ENCODE data around the gene SYNDIG1.

Gene SYNDIG1

DNA sequence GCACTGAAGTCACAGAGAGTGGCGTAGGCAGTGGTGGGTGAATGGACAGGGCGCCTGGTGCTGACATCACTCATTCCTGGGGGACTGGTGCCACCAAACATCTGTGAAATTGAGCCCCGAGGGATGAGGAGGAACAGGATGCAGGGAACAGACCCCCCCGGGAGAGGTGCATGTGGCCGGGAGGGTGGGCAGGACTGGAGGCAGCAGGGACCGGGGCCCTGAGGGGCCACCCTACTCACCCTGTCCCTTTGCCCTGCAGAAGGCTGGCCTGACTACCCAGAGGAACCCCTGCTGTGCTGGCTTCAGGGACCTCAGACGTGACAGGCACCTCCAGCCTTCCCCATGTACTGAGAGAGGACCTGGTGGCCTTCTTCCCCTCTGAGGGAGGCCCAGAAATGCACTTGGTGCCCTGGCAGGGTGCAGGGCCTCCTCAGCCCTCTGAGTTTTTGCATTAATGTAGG lies 25.1 kb downstream of the SYNDIG1 start:
- no peak overlapping the region for H2AK5ac ChIP-seq (ENCODE audit: low read length, severe bottlenecking)
- H4K91ac ChIP-seq (ENCODE audit: low read length): no peak overlapping the region
- H3K23ac ChIP-seq (ENCODE audit: low read length in 2 of 2): no peak overlapping the region
- no peak overlapping the region for H2BK5ac ChIP-seq (ENCODE audit: low read depth, low read length, poor library complexity, severe bottlenecking)
- no peak overlapping the region for H3K4me3 ChIP-seq (ENCODE audit: insufficient read depth in 1 of 2, low read depth in 1 of 2, low read length in 2 of 2)
- no peak overlapping the region for H2AFZ ChIP-seq (ENCODE audit: low read depth, low read length)
- H3K79me1 ChIP-seq (replicated peaks; ENCODE audit: low read length, poor library complexity, severe bottlenecking): no peaks in the 10 kb centered on the region
- no peak overlapping the region for H3K4me2 ChIP-seq (ENCODE audit: low read length, poor library complexity, severe bottlenecking)
- H2BK120ac ChIP-seq (ENCODE audit: low read depth, low read length): no peak overlapping the region
- H4K8ac ChIP-seq (ENCODE audit: low read length): no peak overlapping the region
- no peak overlapping the region for H3K14ac ChIP-seq (ENCODE audit: low read length in 2 of 2)
- peaks cover 0 to 1% of the 10 kb centered on the region in 2 experiments for H3K36me3 ChIP-seq (ENCODE audit: control insufficient read depth in 1 of 2, insufficient read depth in 2 of 2, low read depth in 1 of 2, low read length in 2 of 2)
- peaks cover 0 to 10% of the 10 kb centered on the region in 2 experiments for H3K27me3 ChIP-seq (ENCODE audit: control insufficient read depth in 1 of 2, insufficient read depth in 1 of 2, low read length in 2 of 2)
- H3K9me3 ChIP-seq (ENCODE audit: control insufficient read depth, low read length): no peaks in the 10 kb centered on the region
- no peak overlapping the region for H2BK15ac ChIP-seq (ENCODE audit: low read depth, poor library complexity, severe bottlenecking)
- WGBS: 84% methylated on average over 7 of the region's 7 CpGs
- H3K9ac ChIP-seq (ENCODE audit: low read length): no peak overlapping the region
- no peak for DNase-seq
- H3K4ac ChIP-seq (ENCODE audit: low read depth in 1 of 2, low read length in 2 of 2): no peak overlapping the region
- no peak overlapping the region for H3K18ac ChIP-seq (ENCODE audit: low read depth in 1 of 2, low read length in 2 of 2)
- no peak overlapping the region for H2BK12ac ChIP-seq (ENCODE audit: low read length in 2 of 2)
- H3K27ac ChIP-seq (ENCODE audit: low read length, poor library complexity, severe bottlenecking): no peak overlapping the region
- peaks cover 2% of the 10 kb centered on the region for H3K4me1 ChIP-seq (ENCODE audit: control insufficient read depth, insufficient read depth, low read depth, low read length)

DNA sequence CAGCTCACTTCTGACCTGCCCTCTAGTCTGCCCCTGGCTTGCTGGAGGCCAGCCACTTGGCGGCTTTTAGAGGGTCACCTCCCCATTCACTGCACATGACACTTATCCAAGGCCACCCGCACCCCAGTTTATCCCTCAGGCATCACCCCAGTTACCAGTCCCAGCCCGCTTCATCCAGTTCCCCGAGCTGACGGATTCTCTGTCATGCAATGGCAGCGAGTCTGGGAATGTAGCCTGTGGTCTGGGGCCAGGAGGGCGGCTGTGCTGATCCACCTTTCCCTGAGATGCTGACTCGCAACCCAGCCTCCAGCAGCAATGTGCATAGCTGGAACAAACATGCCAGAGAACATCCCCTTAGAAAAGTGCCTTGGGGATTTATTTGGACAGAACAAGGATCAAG lies 25.8 kb downstream of the SYNDIG1 start:
- no peak overlapping the region for H4K8ac ChIP-seq (ENCODE audit: low read length)
- no peak overlapping the region for H3K23ac ChIP-seq (ENCODE audit: low read length in 2 of 2)
- no peaks in the 10 kb centered on the region for H3K79me1 ChIP-seq (replicated peaks; ENCODE audit: low read length, poor library complexity, severe bottlenecking)
- H3K27me3 ChIP-seq (ENCODE audit: control insufficient read depth in 1 of 2, insufficient read depth in 1 of 2, low read length in 2 of 2): peaks cover 0 to 10% of the 10 kb centered on the region in 2 experiments
- H3K9me3 ChIP-seq (ENCODE audit: control insufficient read depth, low read length): no peaks in the 10 kb centered on the region
- H2BK5ac ChIP-seq (ENCODE audit: low read depth, low read length, poor library complexity, severe bottlenecking): no peak overlapping the region
- H4K91ac ChIP-seq (ENCODE audit: low read length): no peak overlapping the region
- H3K4me2 ChIP-seq (ENCODE audit: low read length, poor library complexity, severe bottlenecking): no peak overlapping the region
- WGBS: 87% methylated on average over 8 of the region's 8 CpGs
- H3K9ac ChIP-seq (ENCODE audit: low read length): no peak overlapping the region
- no peak overlapping the region for H2AFZ ChIP-seq (ENCODE audit: low read depth, low read length)
- peaks cover 2% of the 10 kb centered on the region for H3K4me1 ChIP-seq (ENCODE audit: control insufficient read depth, insufficient read depth, low read depth, low read length)
- H3K4ac ChIP-seq (ENCODE audit: low read depth in 1 of 2, low read length in 2 of 2): no peak overlapping the region
- no peak overlapping the region for H3K18ac ChIP-seq (ENCODE audit: low read depth in 1 of 2, low read length in 2 of 2)
- H2BK15ac ChIP-seq (ENCODE audit: low read depth, poor library complexity, severe bottlenecking): no peak overlapping the region
- H3K4me3 ChIP-seq (ENCODE audit: insufficient read depth in 1 of 2, low read depth in 1 of 2, low read length in 2 of 2): no peak overlapping the region
- H3K14ac ChIP-seq (ENCODE audit: low read length in 2 of 2): no peak overlapping the region
- no peak overlapping the region for H2AK5ac ChIP-seq (ENCODE audit: low read length, severe bottlenecking)
- no peaks in the 10 kb centered on the region for H3K36me3 ChIP-seq (ENCODE audit: control insufficient read depth in 1 of 2, insufficient read depth in 2 of 2, low read depth in 1 of 2, low read length in 2 of 2)
- DNase-seq: no peak
- no peak overlapping the region for H2BK120ac ChIP-seq (ENCODE audit: low read depth, low read length)
- H3K27ac ChIP-seq (ENCODE audit: low read length, poor library complexity, severe bottlenecking): no peak overlapping the region
- no peak overlapping the region for H2BK12ac ChIP-seq (ENCODE audit: low read length in 2 of 2)

DNA sequence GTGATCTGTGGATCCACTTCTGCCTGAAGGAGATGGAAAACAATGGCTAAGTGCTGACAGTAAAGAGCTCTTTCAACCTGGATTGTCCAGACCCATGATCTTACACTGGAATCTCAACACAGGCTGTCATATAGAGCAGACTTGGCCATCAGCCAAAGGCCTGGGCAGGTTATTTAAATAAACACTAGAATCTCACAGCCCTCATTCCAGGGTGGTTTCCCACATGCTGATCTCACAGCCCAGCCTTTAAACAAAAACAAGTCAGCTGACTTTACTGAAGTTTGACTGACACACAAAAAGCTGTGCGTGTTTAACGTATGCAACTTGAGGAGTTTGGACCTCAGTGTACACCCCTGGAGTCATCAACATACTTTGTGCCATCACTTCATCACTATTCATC lies 28.4 kb downstream of the SYNDIG1 start:
- Histone ChIP-seq H3K36me3 (ENCODE audit: control insufficient read depth in 1 of 2, insufficient read depth in 2 of 2, low read depth in 1 of 2, low read length in 2 of 2) (no peaks in the 10 kb centered on the region), H3K4me3 (ENCODE audit: insufficient read depth in 1 of 2, low read depth in 1 of 2, low read length in 2 of 2) (no peak overlapping the region), H4K8ac (ENCODE audit: low read length) (no peak overlapping the region), H3K14ac (ENCODE audit: low read length in 2 of 2) (no peak overlapping the region), H3K4me1 (ENCODE audit: control insufficient read depth, insufficient read depth, low read depth, low read length) (peaks cover 7% of the 10 kb centered on the region), H2BK5ac (ENCODE audit: low read depth, low read length, poor library complexity, severe bottlenecking) (no peak overlapping the region), H3K18ac (ENCODE audit: low read depth in 1 of 2, low read length in 2 of 2) (no peak overlapping the region), H2AFZ (ENCODE audit: low read depth, low read length) (no peak overlapping the region), H2BK15ac (ENCODE audit: low read depth, poor library complexity, severe bottlenecking) (no peak overlapping the region), H3K79me1 (replicated peaks; ENCODE audit: low read length, poor library complexity, severe bottlenecking) (no peaks in the 10 kb centered on the region), H2BK12ac (ENCODE audit: low read length in 2 of 2) (no peak overlapping the region), H4K91ac (ENCODE audit: low read length) (no peak overlapping the region), H3K4ac (ENCODE audit: low read depth in 1 of 2, low read length in 2 of 2) (no peak overlapping the region), H3K9ac (ENCODE audit: low read length) (no peak overlapping the region), H2BK120ac (ENCODE audit: low read depth, low read length) (no peak overlapping the region), H3K9me3 (ENCODE audit: control insufficient read depth, low read length) (no peaks in the 10 kb centered on the region), H3K27me3 (ENCODE audit: control insufficient read depth in 1 of 2, insufficient read depth in 1 of 2, low read length in 2 of 2) (peaks cover 0 to 10% of the 10 kb centered on the region in 2 experiments), H3K27ac (ENCODE audit: low read length, poor library complexity, severe bottlenecking) (no peak overlapping the region), H3K4me2 (ENCODE audit: low read length, poor library complexity, severe bottlenecking) (no peak overlapping the region), H2AK5ac (ENCODE audit: low read length, severe bottlenecking) (no peak overlapping the region), H3K23ac (ENCODE audit: low read length in 2 of 2) (no peak overlapping the region)
- no peak for DNase-seq
- WGBS: 73% methylated on average over 2 of the region's 2 CpGs

DNA sequence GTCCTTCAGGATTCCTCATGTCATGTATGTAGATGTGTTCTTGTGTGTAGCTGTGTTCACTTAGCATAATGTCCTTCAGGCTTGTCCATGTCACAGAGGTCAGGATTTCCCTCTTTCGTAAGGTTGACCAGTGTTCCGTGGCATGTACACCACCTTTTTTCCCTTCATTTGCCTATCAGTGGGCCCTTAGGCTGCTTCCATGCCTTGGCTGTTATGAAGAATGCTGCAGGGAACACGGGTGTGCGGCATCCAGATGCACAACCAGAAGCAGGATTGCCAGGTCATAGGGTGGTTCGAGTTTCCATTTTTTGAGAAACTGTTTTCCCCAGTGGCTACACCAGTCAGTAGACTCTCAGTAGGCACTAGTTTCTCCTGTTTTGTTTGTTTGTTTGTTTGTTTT lies 29.2 kb downstream of the SYNDIG1 start:
- H2BK120ac ChIP-seq (ENCODE audit: low read depth, low read length): no peak overlapping the region
- H3K27me3 ChIP-seq (ENCODE audit: control insufficient read depth in 1 of 2, insufficient read depth in 1 of 2, low read length in 2 of 2): peaks cover 0 to 7% of the 10 kb centered on the region in 2 experiments
- no peaks in the 10 kb centered on the region for H3K9me3 ChIP-seq (ENCODE audit: control insufficient read depth, low read length)
- H4K91ac ChIP-seq (ENCODE audit: low read length): no peak overlapping the region
- no peak overlapping the region for H3K4me2 ChIP-seq (ENCODE audit: low read length, poor library complexity, severe bottlenecking)
- no peaks in the 10 kb centered on the region for H3K79me1 ChIP-seq (replicated peaks; ENCODE audit: low read length, poor library complexity, severe bottlenecking)
- H2AK5ac ChIP-seq (ENCODE audit: low read length, severe bottlenecking): no peak overlapping the region
- H3K4me3 ChIP-seq (ENCODE audit: insufficient read depth in 1 of 2, low read depth in 1 of 2, low read length in 2 of 2): no peak overlapping the region
- no peak overlapping the region for H3K4ac ChIP-seq (ENCODE audit: low read depth in 1 of 2, low read length in 2 of 2)
- no peak overlapping the region for H3K14ac ChIP-seq (ENCODE audit: low read length in 2 of 2)
- no peak overlapping the region for H3K27ac ChIP-seq (ENCODE audit: low read length, poor library complexity, severe bottlenecking)
- 83% methylated on average over 5 of the region's 5 CpGs for WGBS
- no peak overlapping the region for H3K9ac ChIP-seq (ENCODE audit: low read length)
- DNase-seq: no peak
- no peak overlapping the region for H2BK5ac ChIP-seq (ENCODE audit: low read depth, low read length, poor library complexity, severe bottlenecking)
- H4K8ac ChIP-seq (ENCODE audit: low read length): no peak overlapping the region
- H3K23ac ChIP-seq (ENCODE audit: low read length in 2 of 2): no peak overlapping the region
- peaks cover 13% of the 10 kb centered on the region for H3K4me1 ChIP-seq (ENCODE audit: control insufficient read depth, insufficient read depth, low read depth, low read length)
- no peak overlapping the region for H2BK15ac ChIP-seq (ENCODE audit: low read depth, poor library complexity, severe bottlenecking)
- H3K18ac ChIP-seq (ENCODE audit: low read depth in 1 of 2, low read length in 2 of 2): no peak overlapping the region
- H3K36me3 ChIP-seq (ENCODE audit: control insufficient read depth in 1 of 2, insufficient read depth in 2 of 2, low read depth in 1 of 2, low read length in 2 of 2): no peaks in the 10 kb centered on the region
- no peak overlapping the region for H2AFZ ChIP-seq (ENCODE audit: low read depth, low read length)
- no peak overlapping the region for H2BK12ac ChIP-seq (ENCODE audit: low read length in 2 of 2)
